GM18868 (cell line): ENCODE data around the gene MAP7D1.
"Not testable (repeated sequence)": the region's sequence is repeated elsewhere in the genome, so short reads cannot be mapped to it uniquely, and the experiment has no call there.

ENCODE experiments used
- ATAC-seq: cut with Tn5 transposase; IDR thresholded peaks from one replicate; pipeline ENCODE4 v1.9.1; 2021; ENCODE audit warnings: mild to moderate bottlenecking, moderate library complexity; ENCODE audit not compliant: unreplicated experiment

The MAP7D1 gene

DNA sequence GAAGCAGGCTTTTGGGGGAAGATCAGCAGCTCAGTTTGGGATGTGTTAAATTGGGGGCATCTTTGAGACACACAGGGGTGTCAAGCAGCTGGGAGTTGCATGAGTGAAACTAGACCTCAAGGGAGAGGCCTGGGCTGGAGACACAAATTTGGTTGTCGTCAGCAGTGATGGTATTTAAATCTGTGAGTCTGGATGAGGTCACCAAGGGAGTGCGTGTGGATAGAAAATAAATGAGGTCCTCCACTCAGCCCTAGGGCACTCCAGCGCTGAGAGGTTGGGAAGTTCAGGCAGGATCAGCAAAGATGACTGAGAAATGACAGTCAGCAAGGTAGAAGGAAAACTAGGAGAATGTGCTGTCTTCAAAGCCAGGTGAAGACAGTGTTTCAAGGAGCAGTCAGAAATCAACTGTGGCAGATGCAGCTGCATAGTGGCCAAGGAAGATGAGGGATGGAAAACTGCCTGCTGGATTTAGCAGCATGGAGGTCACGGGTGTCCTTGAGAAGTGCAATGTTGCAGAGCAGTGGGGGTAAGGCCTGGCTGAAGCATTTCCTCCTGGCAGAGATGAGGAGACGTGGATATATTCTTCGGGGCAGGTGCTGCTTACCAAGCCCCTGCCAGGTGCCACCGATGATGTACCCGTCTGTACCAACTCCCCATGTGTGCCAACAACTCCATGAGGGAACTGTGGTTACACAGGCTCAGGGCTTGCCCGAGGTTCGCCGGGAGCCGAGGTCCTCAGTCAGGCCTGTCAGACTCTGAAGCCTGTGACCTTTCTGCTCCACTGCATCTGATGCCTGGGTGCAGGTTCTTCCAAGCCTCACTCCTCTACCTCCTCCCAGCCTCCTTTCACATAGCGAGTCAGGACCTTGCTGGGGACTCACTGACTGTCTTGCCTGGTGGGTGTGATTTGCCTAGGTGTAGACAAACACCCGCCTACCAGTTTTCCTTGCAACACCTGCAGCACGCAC is 11.3 kb downstream of the MAP7D1 start:
- no peak for ATAC-seq

DNA sequence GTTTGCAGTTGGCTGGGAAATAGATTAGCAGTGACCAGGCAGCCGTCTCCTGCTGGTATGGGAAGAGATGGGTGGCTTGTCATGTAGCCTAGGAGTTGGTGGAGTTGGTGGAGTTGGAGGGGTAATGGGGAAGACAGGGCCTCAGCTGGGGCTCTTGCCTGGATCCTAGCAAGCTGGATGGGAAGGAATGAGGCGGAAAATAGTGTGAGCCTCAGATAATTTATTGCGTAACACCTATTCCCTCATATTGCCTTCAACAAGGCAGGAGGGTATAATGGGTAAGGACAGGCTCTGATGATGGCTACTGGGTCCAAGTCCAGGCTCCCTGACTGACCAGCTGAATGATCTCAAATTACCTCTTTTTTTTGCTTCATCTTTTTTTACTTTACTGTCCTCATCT is 12.6 kb downstream of the MAP7D1 start:
- no peak for ATAC-seq

DNA sequence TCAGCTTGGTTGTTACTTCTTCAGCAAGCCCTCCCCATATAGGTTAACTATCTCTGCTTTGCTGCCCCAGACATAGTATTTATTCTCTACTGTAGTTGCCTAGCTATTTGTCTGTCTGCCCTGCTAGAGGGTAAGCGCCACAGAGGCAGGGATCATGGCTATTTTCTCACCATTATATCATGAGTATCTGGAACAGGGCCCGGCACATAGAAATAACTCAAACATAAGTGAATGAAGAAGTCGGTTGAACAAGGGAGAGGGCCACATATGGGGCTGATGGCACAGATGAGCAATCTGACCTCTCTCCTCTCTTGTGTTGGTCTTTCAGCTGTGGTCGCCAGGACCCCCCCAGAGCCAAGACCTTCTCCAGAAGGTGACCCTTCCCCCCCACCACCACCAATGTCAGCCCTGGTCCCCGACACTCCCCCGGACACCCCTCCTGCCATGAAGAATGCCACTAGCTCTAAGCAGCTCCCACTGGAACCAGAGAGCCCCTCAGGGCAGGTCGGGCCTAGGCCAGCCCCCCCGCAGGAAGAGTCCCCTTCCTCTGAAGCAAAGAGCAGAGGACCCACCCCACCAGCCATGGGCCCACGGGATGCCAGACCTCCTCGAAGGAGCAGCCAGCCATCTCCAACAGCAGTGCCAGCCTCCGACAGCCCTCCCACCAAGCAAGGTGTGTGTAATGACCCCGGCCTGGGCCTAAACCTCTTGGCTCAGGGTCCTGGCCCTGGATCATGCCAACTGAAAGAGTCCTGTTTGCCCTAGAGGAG is 14.9 kb downstream of the MAP7D1 start:
- no peak for ATAC-seq

DNA sequence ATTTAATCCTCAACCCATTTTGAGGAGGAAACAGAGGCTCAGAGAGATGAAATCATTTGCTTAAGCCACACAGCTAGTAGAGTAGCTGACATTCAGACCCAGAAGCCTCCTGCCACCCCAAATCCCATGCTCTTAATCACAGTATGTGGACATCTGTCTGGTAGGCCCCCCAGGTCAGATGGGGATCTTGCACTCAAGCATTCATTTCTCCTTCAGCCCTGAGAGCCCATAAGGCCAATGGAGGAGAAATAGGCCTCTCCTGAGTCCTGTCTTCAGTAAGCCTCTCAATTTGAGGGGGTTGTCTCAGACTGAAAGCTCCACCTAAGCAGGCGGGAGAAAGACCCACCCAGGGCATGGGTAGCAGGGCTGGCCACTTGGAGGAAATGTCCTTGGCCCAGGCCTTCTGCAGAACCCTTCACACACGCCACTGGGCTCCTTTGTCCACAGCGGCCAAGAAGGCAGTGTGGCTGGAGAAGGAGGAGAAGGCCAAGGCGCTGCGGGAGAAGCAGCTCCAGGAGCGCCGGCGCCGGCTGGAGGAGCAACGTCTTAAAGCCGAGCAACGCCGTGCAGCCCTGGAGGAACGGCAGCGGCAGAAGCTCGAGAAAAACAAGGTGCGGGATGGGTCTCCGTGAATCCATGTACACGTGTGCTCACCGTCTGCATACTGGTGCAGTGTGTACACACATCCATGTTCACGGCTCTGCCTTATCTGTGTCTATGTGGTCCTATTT is 16.2 kb downstream of the MAP7D1 start:
- ATAC-seq: no peak

DNA sequence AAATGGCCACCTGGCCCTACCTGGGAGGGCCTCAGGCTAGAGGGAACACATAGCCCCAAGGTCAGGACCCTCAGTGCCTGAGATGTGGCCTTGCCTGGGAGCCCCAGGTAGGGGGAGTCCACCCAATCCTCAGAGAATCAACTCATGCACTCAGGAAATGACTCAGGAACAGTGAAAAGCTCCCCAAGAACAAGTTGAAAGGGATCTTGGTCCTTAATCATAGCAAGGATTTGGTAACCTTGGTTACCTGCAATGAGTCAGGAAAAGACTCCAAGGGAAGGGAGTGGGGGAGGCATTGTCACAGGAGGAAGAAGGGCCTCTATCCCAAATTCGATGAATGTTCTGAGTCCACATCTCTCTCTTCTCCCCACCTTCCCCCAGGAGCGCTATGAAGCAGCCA is 17.0 kb downstream of the MAP7D1 start:
- ATAC-seq: no peak

DNA sequence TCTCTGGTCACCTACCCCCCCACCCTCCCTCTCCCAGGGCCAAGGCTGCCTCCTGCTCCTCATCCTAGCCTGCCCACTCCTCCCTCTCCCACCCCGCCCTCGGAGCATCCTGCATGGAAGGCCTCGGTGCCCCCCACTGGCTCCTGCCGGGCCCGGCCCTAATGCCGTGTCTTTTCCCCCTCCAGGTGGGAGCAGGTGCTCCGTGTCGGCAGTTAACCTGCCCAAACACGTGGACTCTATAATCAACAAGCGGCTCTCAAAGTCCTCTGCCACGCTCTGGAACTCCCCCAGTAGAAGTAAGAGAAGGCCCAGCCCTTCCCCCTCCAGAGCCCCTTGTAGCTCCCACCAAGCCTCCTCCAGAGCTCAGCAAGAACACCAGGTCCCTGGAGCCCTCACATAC is 18.8 kb downstream of the MAP7D1 start:
- ATAC-seq: no peak

DNA sequence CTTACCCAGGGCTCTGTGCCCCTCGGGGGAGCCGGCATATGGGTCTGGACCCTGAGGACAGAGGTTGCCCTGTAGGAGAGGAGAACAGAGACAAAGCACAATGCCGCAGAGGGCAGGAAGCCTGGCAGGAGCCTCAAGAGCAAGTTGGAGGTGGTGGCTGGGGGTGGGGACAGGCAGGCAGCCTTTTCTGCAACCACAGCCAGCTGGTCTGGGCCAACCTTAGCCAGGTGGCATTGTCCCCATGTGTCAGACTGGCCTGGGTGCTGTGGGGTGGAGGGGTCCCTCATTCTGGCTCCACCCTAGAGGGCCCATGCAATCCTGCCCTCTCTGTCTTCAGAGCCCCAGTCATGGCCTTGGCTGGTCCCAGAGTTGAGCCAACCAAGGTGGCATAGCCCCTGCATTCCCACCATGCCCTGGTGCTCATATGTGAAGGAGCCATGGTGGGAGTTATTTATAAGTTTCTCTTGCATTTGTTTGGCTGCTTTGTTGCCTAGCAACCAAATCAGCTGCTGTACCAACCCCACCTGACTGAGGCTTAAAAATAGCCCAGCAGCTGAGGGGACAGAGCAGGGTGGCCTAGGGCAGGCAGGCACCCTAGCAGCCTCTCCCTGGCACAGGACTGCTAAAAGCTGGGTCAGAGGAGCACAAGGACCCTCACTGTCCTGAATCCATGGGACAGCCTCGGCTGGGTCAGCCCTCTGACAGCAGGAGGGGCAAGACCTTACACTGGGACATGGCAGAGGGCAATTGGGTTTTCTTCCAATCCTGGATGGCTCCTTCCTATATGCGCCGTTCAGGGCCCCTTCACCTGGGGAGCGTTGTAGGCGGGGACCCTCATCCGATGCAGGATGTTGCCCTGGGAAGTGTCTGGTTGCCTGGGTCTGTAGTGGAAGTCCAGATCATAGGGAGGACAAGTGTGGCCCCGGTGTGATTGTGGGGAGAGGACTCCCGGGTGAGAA is 19.5 kb downstream of the MAP7D1 start:
- no peak for ATAC-seq

DNA sequence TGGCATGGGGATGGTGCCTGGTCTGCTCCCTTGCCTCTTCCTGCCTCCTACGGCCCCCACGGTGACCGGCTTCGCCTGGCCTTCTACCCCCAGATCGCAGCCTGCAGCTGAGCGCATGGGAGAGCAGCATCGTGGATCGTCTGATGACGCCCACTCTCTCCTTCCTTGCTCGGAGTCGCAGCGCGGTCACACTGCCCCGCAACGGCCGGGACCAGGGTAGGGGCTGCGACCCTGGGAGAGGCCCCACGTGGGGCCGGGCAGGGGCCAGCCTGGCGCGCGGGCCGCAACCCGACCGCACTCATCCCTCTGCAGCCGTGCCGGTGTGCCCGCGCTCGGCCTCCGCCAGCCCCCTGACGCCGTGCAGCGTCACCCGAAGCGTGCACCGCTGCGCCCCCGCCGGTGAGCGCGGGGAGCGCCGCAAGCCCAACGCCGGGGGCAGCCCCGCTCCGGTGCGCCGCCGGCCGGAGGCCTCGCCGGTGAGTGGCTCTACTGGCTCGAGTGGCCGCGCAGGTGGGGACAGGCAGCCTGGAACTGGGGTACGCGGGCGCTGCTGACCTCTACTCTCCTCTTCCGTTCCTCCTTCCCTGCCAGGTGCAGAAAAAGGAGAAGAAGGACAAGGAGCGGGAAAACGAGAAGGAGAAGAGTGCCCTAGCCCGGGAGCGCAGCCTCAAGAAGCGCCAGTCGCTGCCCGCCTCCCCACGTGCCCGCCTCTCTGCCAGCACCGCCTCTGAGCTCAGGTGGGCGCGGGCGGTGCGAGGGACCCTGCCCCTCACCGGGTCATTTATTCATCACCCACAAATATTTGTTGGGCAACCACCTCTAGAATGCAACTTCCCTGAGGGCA is 20.4 kb downstream of the MAP7D1 start:
- ATAC-seq: no peak

DNA sequence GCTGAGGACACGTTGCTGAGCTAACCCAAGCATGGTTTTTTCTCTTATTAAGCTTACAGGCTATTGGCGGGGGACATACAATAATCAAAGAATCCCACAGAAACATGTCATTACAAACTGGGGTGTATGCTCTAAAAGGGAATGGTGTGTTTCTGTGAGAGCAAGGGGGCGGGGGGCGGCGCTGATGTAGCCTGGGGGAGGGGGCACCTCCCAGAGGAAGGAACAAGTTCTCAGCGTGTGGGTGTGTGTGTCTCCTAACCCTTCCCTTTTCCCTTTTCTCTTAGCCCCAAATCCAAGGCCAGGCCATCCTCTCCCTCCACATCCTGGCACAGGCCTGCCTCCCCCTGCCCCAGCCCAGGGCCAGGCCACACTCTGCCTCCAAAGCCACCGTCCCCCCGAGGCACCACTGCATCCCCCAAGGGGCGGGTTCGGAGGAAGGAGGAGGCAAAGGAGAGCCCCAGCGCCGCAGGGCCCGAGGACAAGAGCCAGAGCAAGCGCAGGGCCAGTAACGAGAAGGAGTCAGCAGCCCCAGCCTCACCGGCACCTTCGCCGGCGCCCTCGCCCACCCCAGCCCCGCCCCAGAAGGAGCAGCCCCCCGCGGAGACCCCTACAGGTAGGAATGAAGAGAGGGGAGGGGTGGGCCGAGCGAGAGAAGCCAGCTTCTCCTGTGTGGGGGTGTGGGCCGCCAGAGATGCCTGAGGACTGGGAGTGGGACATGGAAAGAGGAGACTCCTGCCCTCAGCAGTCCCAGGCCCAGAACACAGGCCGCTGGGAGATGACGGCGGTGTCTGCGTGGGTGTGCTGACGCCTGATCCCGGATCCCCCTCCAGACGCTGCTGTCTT is 21.9 kb downstream of the MAP7D1 start:
- ATAC-seq: no peak

DNA sequence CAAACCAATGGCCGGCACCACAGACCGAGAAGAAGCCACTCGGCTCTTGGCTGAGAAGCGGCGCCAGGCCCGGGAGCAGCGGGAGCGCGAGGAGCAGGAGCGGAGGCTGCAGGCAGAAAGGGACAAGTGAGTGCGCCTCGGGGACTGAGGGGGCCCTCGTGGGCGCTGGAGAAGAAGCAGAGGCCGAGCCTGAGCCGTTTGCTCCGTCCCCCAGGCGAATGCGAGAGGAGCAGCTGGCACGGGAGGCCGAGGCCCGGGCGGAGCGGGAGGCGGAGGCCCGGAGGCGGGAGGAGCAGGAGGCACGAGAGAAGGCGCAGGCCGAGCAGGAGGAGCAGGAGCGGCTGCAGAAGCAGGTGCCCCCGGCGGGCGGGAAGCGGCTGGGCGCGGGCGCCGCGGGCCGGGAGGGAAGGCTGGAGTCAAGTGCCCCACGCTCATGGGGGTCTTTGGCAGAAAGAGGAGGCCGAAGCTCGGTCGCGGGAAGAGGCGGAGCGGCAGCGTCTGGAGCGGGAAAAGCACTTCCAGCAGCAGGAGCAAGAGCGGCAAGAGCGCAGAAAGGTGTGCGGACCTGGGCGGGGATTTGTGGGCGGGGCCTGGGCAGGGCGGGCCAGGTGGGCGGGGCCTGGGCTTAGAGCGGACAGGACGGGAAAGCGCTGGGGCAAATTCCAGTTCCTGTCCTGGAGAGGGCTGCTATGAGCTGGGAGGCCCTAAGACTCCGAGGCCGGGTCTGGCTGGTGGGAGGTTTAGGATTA is 22.7 kb downstream of the MAP7D1 start:
- ATAC-seq: no peak

DNA sequence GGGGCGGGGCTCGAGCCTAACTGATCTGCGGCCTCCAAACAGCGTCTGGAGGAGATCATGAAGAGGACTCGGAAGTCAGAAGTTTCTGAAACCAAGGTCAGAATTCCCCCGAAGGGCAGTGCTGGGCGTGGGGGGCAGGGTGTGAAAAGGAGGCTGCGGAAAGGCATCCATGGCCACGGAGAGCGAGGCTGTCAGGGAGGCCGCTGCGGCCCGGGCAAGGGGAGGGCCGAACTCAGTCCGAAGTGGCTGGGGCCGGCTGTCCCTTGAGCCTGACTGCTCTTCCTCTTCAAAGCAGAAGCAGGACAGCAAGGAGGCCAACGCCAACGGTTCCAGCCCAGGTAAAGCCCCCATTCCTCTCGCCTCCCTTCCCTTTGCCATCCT is 23.2 kb downstream of the MAP7D1 start:
- no peak for ATAC-seq

DNA sequence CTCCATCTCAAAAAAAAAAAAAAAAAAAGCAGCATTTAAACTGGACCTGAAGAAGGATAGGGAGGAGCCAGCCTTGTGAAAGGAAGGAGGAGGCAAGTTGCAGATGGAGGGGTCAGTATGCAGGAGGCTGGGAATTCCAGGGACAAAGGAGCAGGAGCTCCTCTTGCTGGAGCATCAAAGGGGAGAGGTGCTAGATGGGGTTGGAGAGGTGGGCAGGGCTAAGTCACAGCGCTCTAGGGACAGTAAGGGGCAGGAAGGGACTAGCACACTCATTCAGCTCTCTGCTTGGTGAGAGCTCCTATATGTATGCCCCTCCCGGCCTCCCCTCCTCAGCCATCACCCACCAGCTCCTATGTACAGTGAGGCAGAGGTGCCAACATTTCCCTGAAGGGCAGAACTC is 26.8 kb downstream of the MAP7D1 start:
- ATAC-seq: no peak

DNA sequence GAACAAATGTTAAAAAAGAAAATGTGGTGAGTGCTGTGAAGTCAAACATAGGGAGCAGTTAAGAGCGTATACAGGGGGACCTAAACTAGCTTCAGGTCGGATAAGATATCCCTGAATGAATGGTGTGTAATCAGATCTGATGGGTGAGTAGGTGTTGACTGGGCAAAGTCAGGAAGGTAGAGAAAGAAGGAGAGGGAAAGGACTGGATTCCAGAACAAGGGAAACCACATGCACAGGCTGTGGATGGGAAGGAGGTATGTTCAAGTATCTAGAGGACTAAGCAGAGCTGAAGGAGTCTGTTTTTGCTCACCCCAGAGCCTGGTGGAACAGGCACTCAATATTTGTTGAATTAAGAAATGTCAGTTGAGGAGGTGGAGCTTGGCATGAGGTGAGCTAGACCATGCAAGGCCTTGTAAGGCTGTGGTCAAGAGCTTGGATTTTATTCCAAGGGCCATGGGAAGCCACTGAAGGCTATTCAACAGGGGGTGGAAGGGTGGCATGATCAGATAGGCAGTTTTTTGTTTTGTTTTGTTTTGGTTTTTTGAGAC is 27.4 kb downstream of the MAP7D1 start:
- no peak for ATAC-seq

DNA sequence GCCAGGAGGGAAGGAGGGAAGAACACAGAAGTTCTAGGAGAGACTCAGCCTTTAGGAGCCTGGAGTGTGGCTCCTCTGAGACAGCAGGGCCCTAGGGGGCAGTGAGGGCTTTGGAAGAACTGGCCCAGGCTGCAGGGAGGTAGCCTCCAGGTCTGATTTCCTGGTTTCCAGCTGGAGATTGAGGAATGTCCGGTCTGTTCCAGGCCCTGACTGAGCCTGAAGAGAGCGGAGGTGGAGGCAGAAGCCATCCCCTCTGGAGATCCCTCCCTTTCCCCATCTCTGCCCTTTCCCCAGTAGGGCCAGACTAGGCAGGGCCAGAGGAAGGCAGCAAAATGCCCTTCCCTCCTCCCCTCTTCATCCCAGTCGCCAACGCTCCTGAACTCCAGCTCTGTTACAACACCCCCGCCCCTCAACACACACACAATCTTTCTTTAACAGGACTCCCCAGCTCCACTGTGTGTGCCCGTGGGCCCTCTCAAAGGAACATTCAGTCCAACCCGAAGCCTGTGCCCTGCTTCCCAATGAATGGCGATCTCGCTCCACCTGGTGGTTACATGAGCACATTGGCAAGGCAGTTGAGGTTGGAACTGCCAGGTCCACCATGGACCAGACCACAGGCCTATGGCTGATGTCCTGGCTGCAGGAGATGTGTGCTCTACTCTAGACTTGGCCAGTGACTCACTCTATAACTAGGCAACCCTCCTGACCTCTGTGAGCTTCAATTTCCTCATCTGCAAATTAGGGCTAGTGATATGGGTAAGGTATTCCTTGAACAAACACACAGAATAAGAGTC is 32.0 kb downstream of the MAP7D1 start:
- peak; percentile 74 for ATAC-seq

DNA sequence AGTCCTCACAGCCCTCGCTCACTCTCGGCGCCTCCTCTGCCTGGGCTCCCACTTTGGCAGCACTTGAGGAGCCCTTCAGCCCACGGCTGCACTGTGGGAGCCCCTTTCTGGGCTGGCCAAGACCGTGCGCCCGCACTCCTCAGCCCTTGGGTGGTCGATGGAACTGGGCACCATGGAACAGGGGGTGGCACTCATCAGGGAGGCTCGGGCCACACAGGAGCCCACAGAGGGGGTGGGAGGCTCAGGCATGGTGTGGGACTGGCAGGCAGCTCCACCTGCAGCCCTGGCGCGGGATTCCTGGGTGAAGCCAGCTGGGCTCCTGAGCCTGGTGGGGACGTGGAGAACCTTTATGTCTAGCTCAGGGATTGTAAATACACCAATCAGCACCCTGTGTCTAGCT is 40.8 kb downstream of the MAP7D1 start:
- ATAC-seq: not testable (repeated sequence)

DNA sequence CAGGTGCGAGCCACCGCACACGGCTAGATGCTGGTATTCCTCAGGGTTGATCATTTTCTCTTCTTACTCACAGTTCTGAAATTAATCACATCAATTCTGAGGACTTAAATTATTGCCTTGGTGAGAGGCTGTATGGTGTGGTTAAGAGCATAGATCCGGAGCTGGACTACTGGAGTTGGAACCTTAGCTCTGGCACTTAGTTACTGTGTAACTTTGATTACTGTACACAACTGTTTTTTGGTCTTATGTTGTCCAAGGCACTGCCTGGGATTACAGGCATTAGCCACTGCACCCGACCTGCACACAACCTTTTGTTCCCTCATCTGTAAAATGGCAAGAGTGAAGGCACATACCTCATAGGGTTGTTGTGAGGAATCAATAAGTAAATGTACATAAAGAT is 42.7 kb downstream of the MAP7D1 start:
- no peak for ATAC-seq
